Stimulated activated CD4-positive, alpha-beta T cell treated with anti-CD3 and anti-CD28 coated beads, Interleukin-1b, Interleukin-23, amount 100 ng/mL, for 4 hours (primary cell): ENCODE results near the gene OR8G5.
"Not testable (repeated sequence)": the region's sequence is repeated elsewhere in the genome, so short reads cannot be mapped to it uniquely, and the experiment has no call there.

Experiments
- DNase-seq, 2 donors: peaks; one replicate each; pipeline ENCODE4 v3.0.0-alpha.2; 2020; ENCODE audit warnings: low read depth in 2 of 2

The OR8G5 gene, protein sequence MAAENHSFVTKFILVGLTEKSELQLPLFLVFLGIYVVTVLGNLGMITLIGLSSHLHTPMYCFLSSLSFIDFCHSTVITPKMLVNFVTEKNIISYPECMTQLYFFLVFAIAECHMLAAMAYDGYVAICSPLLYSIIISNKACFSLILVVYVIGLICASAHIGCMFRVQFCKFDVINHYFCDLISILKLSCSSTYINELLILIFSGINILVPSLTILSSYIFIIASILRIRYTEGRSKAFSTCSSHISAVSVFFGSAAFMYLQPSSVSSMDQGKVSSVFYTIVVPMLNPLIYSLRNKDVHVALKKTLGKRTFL

GRCh38 chr11:124256076-124256475, at the start of gene OR8G5:
Gene OR8G5, plus strand, starts transcription at chr11:124256376. Its CDS starts 8,556 bp downstream, at chr11:124264932.
- no peak for DNase-seq

- DNase-seq, result no peak
Observed at GRCh38 chr11:124207102-124207792, 48.9 kb upstream of the OR8G5 start.

DNA sequence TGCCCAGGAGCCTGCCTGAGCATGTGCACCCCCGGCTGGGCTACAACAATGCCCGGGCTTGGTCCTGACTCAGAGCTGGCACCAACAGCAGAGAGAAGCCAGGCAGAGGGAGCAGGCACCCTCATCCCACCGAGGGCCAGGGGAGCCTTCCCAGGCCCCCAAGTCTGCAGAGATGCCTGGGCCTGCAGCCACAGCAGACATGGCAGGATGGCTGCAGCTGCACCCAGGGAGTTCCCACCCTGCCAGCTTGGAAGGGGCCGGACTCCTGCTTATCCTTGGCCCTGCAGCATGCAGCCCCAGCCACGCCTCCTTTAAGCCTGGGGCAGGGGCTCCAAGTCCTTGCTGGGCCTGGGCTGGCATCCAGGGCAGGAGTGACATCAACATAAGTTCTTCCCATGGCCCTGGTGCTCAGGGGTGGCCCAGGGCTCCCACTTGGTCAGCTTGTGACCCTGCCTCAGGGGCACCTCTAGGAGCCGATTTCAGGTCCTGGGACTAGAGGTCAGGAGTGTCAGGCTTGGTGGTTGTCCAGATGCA, 46.3 kb upstream of the OR8G5 start:
- no peak for DNase-seq

- no peak for DNase-seq
Observed at GRCh38 chr11:124210421-124210820, 45.8 kb upstream of the OR8G5 start.

DNA sequence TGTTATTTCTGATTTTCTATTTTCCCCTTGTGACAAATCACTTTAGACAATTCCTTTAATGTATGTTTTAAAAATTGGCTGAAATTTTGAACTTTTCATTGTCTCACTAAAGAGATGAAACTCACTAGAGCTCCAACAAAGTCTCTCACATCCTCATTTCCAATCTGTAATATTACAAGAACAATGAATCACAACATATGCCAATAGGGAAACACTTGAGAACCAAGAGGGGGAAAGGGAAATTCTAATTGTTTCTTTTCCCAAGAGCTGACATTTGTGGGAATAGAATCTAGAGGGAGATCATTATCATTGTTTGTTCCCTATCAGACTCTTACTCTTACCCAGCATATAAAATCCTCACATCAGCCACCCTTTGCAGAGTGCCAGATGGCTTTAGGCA, 44.9 kb upstream of the OR8G5 start:
- DNase-seq, result no peak

- no peak for DNase-seq
Observed at GRCh38 chr11:124214027-124214426, 42.1 kb upstream of the OR8G5 start.

DNA sequence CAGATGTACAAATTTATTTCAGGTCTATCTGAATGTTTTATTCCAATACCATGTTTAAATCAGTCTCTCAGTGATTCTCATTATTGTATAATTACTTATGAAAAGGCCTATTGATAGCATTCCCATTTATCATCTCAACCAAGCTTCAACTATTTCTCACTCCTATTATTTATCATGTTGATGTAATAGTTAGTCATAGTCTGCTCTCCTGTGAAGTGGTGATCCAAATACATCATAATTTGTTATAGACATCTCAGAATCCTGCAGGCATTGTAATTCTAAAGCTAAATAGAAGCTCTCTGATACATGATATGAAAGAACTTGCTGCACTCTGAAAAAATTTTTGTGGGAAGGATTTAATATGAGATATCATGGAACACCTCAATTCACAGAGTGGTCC, 37.0 kb upstream of the OR8G5 start:
- DNase-seq, result no peak

GRCh38 chr11:124222407-124222806, 33.8 kb upstream of the OR8G5 start:
- DNase-seq, result no peak

- DNase-seq, result not testable (repeated sequence)
Observed at GRCh38 chr11:124224618-124225423, 31.4 kb upstream of the OR8G5 start.

GRCh38 chr11:124225471-124225870, 30.7 kb upstream of the OR8G5 start:
- no peak for DNase-seq

- no peak for DNase-seq
Observed at GRCh38 chr11:124233376-124233775, 22.8 kb upstream of the OR8G5 start.

- no peak for DNase-seq
Observed at GRCh38 chr11:124238512-124238911, 17.7 kb upstream of the OR8G5 start.

DNA sequence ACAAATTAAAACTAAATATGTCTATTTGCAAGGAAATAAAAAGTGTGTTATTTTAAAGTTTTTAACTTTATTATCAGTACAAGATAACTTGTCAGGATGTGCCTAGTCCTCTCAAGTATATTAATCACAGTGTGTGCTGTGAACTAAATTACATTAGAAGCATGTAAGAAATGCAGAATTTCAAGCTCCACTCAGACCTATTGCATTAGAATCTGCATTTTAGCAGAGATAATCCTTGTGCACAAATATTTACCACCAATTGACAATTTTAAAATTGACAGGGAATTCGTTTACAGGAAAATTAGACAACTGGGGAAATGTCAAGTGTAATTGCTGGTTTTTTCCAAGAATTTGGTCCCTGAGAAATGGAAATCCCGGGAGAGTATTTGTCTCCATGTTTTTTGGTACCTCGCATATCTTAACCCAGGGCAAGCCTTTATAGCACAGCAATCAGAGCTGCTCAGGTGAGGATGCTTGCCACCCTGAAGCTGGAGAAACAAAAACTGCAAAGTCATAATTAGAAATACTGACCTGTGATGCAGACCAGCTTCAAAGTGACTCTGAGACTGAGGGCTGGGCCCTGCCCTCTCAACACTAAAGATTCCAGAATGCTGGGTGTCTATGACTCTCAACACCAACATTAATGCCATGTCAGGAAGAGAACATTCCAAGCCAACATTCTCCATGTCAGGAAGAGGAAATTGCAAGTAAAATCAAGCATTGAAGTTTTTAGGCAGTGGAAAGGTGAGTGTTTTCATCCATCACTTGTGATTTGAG, 15.4 kb upstream of the OR8G5 start, which contains the start of gene OR8G1:
Gene OR8G1 (plus strand): TSS at position 475 of the 777 bp plus-strand sequence. CDS start 8,581 bp downstream, outside the sequence.
- DNase-seq, result no peak

DNA sequence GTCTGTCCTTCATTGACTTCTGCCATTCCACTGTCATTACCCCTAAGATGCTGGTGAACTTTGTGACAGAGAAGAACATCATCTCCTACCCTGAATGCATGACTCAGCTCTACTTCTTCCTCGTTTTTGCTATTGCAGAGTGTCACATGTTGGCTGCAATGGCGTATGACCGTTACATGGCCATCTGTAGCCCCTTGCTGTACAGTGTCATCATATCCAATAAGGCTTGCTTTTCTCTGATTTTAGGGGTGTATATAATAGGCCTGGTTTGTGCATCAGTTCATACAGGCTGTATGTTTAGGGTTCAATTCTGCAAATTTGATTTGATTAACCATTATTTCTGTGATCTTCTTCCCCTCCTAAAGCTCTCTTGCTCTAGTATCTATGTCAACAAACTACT, 6.3 kb upstream of the OR8G5 start:
- not testable (repeated sequence) for DNase-seq

GRCh38 chr11:124265041-124265440, 8.9 kb downstream of the OR8G5 start:
- not testable (repeated sequence) for DNase-seq

GRCh38 chr11:124270886-124271285, 14.7 kb downstream of the OR8G5 start:
- DNase-seq, result not testable (repeated sequence)

GRCh38 chr11:124274000-124274399, 17.8 kb downstream of the OR8G5 start:
- DNase-seq, result no peak

DNA sequence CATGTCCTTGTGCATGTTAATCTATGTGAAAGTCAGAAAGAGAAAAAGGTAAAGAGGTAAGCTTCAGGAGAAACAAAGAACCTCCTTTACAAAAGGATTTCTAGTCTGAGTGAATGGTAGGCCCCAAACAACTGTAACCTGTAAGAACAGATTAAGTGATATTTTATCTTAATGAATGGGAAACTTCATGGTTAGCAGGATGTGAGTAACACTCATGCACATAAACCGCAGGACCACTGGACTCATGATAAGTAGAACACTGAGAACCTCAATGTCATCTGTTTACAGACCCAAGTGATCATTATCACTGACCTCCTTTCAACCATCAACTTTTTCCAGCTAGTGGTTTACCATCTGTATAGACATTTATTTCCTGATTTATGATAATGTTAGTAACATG, 19.9 kb downstream of the OR8G5 start:
- DNase-seq, result no peak

DNA sequence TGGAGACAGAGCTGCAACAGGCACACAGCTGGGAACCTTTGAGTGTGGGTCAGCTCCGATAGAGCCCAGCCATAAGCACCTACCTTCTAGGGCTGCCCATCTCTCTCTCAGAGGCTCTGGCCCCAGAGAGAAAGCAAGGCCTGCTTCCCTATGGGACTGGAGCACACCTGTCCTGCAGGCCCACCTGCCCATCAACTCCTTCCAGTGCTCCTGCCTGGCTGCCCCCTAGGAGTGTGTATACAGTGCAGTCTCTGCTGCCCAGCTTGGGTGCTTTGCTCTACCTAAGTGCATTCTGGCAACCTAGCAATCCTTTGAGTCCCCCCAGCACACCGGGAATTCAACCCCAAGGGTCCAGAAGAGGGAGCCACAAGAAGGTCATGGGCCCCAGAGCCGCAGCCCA, 21.0 kb downstream of the OR8G5 start:
- no peak for DNase-seq

DNA sequence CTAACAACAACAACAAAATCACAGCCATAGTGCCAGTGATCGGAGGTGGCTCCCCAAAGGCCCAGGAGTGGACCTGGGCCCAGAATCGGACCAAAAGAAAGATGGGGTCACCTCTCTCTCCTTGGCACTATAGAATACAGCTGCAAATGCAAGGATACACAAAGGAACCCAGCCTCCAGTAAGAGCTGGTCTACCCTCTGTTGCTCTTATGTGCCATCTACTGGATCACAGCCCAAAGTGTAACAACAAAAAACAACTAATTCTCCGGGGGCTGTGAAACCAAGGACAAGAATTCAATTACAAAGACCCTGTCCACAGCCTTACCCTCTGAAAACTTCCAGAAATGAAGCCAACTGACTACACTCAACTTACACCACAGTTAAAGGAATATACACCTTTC, 21.6 kb downstream of the OR8G5 start:
- DNase-seq, result no peak

DNA sequence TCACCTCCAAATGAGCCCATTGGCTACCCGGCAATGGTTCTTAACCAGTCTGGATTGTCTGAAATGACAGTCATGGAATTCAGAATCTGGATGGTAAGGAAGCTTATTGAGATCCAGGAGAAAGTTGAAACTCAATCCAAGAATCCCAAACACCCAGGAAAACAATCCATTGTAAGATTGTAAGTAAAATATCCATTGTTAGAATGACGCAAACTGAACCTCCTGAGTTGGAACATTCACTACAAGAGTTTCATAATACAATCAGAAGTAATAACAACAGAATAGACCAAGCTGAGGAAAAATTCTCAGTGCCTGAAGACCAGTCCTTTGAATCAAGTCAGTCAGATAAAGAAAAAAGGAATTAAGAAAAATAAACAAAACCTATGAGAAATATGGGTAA, 22.1 kb downstream of the OR8G5 start:
- DNase-seq, result no peak
